ENCODE results near the gene SART3.

DNA sequence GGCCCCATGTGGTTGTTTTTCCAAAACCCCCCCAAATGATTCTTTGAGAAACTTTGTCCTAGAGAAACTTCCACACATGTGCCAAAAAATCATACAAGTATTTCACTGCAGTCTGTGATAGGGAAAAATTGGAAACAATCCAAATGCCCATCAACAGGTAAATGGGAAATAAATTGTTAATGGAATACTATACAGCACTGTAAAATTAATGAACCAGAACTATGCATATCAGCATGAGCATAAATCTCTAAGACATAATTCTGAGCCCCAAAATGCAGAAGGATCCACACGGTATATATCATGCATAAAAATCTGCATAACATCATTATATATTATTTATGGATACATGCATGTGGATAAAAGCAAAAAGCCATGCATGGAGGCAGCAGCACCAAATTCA is 51.2 kb downstream of the SART3 start:
- TF ChIP-seq, protein P1, sequence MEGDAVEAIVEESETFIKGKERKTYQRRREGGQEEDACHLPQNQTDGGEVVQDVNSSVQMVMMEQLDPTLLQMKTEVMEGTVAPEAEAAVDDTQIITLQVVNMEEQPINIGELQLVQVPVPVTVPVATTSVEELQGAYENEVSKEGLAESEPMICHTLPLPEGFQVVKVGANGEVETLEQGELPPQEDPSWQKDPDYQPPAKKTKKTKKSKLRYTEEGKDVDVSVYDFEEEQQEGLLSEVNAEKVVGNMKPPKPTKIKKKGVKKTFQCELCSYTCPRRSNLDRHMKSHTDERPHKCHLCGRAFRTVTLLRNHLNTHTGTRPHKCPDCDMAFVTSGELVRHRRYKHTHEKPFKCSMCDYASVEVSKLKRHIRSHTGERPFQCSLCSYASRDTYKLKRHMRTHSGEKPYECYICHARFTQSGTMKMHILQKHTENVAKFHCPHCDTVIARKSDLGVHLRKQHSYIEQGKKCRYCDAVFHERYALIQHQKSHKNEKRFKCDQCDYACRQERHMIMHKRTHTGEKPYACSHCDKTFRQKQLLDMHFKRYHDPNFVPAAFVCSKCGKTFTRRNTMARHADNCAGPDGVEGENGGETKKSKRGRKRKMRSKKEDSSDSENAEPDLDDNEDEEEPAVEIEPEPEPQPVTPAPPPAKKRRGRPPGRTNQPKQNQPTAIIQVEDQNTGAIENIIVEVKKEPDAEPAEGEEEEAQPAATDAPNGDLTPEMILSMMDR (IDR thresholded peaks at IDR 0.05): no peak
- no peak for TF ChIP-seq POLR2A (IDR thresholded peaks at IDR 0.05)
